Neural progenitor cell (in vitro differentiated cells): Measurements from ENCODE around the gene PARP14.

Experiments used
- CTCF ChIP-seq: fragments of 200-600 bp; sonication (generic); IDR thresholded peaks from 2 replicates; pipeline ENCODE4 v1.5.1; 2017; ENCODE audit warnings: antibody characterized with exemption, mild to moderate bottlenecking
- EZH2 ChIP-seq: fragments of 200-600 bp; sonication (generic); IDR thresholded peaks from 2 replicates; pipeline ENCODE4 v1.6.1; 2017; ENCODE audit warnings: antibody characterized with exemption, mild to moderate bottlenecking, moderate library complexity
- EZH2phosphoT487 ChIP-seq: fragments of 200-600 bp; sonication (generic); IDR thresholded peaks from 2 replicates; pipeline ENCODE4 v1.6.1; 2017; ENCODE audit warnings: antibody characterized with exemption

- TF ChIP-seq EZH2 (no peak), CTCF (no peak), EZH2phosphoT487 (no peak)
Measured at GRCh38 chr3:122772827-122773226, 92.2 kb downstream of the PARP14 start.
